ENCODE data around the gene CYP46A1. TPM values are rescaled to one million over a fixed set of nuclear protein-coding genes. Genes with fewer than 3 reads are reported as not detected.
A peak's percentile ranks its signal among the peaks of the same experiment; 100 is the strongest.

CYP46A1 gene
- total RNA-seq, 1 experiment from 2014 or later: 0.30 TPM

DNA sequence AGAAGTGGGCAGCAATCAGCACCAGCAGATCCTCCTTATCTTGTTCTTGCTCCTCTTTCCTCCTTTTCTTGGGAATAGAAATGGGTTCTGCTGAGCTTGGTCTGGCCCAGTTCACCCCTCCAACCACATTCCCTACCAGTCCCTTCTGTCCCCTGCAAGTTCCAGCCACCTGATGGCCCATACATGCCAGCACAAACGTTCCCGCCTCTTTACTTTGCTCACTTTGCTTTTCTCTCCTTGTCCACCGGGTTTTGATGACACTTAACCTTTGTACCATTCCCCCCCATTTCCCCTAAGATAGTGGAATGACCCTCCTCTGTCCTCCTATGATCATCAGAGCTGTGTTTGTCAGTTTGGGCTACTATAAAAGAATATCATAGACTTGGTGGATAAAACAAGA, 85.7 kb downstream of the CYP46A1 start:
- no peaks in the 10 kb centered on the region for H3K9me3 Mint-ChIP-seq (ENCODE audit: unreplicated experiment)
- BruUV-seq (replicated peaks): no TSS peak
- TF ChIP-seq, protein P1, sequence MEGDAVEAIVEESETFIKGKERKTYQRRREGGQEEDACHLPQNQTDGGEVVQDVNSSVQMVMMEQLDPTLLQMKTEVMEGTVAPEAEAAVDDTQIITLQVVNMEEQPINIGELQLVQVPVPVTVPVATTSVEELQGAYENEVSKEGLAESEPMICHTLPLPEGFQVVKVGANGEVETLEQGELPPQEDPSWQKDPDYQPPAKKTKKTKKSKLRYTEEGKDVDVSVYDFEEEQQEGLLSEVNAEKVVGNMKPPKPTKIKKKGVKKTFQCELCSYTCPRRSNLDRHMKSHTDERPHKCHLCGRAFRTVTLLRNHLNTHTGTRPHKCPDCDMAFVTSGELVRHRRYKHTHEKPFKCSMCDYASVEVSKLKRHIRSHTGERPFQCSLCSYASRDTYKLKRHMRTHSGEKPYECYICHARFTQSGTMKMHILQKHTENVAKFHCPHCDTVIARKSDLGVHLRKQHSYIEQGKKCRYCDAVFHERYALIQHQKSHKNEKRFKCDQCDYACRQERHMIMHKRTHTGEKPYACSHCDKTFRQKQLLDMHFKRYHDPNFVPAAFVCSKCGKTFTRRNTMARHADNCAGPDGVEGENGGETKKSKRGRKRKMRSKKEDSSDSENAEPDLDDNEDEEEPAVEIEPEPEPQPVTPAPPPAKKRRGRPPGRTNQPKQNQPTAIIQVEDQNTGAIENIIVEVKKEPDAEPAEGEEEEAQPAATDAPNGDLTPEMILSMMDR (IDR thresholded peaks at IDR 0.05; ENCODE audit: unreplicated experiment): no peak
- H3K27ac Mint-ChIP-seq (ENCODE audit: low read depth, unreplicated experiment): no peak overlapping the region
- no peak overlapping the region for H3K4me3 Mint-ChIP-seq (ENCODE audit: unreplicated experiment)
- peaks cover 17% of the 10 kb centered on the region for H3K4me1 Mint-ChIP-seq (ENCODE audit: insufficient read depth, unreplicated experiment)
- intact Hi-C loops (cut with micrococcal nuclease): no loop called here
- ChIA-PET CTCF (no interaction called here), POLR2A (interaction anchor here (1.1 kb wide), 1 partner anchor 12 kb away, joined by 3 read pairs; no protein-coding TSS in a partner anchor)
- no peaks in the 10 kb centered on the region for H3K36me3 Mint-ChIP-seq (ENCODE audit: insufficient read depth, unreplicated experiment)
- DNase-seq (ENCODE audit: unreplicated experiment): no peak
- H3K27me3 Mint-ChIP-seq (ENCODE audit: insufficient read depth, unreplicated experiment): peaks cover 2% of the 10 kb centered on the region

DNA sequence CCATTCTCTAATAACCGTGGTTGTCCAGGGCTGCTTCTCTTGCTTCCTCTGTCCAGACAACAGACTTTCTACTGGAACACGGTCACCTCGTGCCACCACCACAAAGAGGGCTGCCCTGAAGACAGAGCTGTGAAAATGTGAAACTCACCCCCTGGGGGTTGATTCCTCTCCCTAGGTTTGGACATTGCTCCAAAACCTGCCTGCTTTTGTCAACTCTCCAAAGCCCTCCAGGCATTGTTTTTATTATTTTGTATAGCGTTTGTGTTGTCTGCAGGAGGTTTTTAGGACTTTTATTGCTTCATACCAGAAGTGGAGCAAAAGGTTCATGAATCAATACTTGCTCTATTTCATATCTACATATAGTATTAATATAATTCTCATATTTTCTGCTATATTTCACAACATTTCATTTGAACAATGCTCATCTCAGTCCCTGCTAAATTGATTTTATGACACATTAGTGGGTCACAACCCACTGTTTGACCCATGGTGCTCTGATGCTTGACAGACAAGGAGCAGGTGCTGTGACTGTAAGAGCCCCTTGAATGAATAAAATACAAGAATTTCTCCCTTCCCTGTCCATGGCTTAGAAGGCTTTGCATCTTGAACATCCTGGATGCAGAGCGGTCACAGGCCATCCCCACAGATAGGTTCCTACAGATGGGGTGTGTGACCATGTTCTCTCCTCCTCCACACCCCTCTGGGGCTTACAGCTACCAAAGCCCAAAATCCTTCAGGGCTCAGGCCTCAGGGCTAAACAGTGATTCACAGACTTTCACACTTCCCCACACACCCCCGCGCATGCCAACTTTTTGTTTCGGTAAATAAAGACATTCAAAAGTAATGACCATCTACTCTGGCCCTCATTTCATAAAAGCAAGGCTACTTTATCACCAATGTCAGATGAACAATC, 88.5 kb downstream of the CYP46A1 start:
- CTCF ChIA-PET: interaction anchor here (1.2 kb wide), 1 partner anchor 18 kb away, joined by 6 read pairs; no protein-coding TSS in a partner anchor
- H3K4me3 Mint-ChIP-seq (ENCODE audit: unreplicated experiment): no peak overlapping the region
- H3K4me1 Mint-ChIP-seq (ENCODE audit: insufficient read depth, unreplicated experiment): peaks cover 17% of the 10 kb centered on the region
- TF ChIP-seq, protein P1 (IDR thresholded peaks at IDR 0.05; ENCODE audit: unreplicated experiment): no peak
- H3K9me3 Mint-ChIP-seq (ENCODE audit: unreplicated experiment): no peaks in the 10 kb centered on the region
- peaks cover 12% of the 10 kb centered on the region for H3K27me3 Mint-ChIP-seq (ENCODE audit: insufficient read depth, unreplicated experiment)
- DNase-seq (ENCODE audit: unreplicated experiment): no peak
- H3K27ac Mint-ChIP-seq (ENCODE audit: low read depth, unreplicated experiment): peak overlapping the region; percentile 35
- POLR2A ChIA-PET: interaction anchor here (1.0 to 2.1 kb wide), 2 partner anchors 10 to 15 kb away, joined by 3 to 7 read pairs; no protein-coding TSS in a partner anchor
- H3K36me3 Mint-ChIP-seq (ENCODE audit: insufficient read depth, unreplicated experiment): no peaks in the 10 kb centered on the region
- intact Hi-C loops (cut with micrococcal nuclease): no loop called here
- no TSS peak for BruUV-seq (replicated peaks)

DNA sequence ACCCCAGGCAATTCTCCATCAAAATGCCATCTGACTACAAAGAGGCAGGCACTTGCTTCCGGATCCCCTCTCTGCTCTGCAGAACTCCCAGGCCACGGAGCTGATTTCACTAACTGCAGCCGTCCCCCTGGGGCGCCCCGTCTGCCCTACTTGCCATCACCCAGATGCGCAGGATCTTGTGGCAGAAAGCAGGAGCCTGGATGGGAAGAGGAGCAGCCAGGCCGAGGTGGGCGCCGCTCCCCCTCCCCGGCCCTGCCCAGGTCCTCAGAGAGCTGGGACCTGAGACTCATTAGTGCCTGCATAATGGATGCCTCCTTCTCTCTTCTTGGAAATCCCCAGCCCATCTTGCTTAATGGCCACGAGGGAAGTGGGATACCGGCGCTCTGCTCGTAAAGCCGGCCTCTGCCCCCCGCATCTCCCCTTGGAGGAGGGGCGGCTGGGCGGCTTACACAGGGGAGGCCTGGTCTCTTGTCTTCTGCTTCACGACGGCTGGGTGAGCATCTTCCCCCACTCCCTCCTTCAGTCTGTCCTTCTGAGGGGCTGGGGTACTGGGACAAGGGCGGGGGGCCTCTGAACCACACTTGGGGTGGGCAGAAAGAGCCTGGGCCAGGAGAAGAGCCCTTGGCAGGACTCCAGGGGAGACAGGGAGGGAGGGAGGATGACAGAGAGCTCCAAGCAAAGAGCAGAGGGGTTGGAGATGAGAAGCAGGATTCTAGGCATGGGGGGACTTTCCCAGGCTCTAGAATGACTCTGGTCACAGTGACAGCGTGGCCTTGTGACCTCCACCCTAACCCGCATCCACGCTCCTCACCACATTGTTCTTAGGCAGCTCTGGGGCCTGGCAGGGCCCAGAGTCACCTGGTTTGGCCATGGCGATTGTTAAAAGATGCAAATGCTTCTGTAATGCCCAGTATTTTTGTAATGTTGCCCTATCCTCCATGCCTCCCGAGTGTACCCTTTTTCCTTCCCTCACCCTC, 89.7 kb downstream of the CYP46A1 start:
- Mint-ChIP-seq H3K27ac (ENCODE audit: low read depth, unreplicated experiment) (no peak overlapping the region), H3K4me3 (ENCODE audit: unreplicated experiment) (no peak overlapping the region), H3K27me3 (ENCODE audit: insufficient read depth, unreplicated experiment) (peaks cover 12% of the 10 kb centered on the region), H3K36me3 (ENCODE audit: insufficient read depth, unreplicated experiment) (no peaks in the 10 kb centered on the region), H3K4me1 (ENCODE audit: insufficient read depth, unreplicated experiment) (peaks cover 17% of the 10 kb centered on the region), H3K9me3 (ENCODE audit: unreplicated experiment) (peaks cover 8% of the 10 kb centered on the region)
- ChIA-PET CTCF (interaction anchor here (1.2 kb wide), 2 partner anchors 19 to 31 kb away, joined by 3 to 6 read pairs; no protein-coding TSS in a partner anchor), POLR2A (interaction anchor here (2.1 kb wide), 1 partner anchor 16 kb away, joined by 7 read pairs; no protein-coding TSS in a partner anchor)
- no peak for DNase-seq (ENCODE audit: unreplicated experiment)
- intact Hi-C loops (cut with micrococcal nuclease): no loop called here
- no TSS peak for BruUV-seq (replicated peaks)
- TF ChIP-seq, protein P1 (IDR thresholded peaks at IDR 0.05; ENCODE audit: unreplicated experiment): no peak

Measured in MCF 10A (cell line).